GM12878 (cell line): ENCODE measurements around the gene PRKCQ.

Experiments
- CTCF ChIP-seq, 3 experiments: IDR thresholded peaks in 2 of 3; conservative IDR thresholded peaks in 1 of 3; 2 replicates each; pipeline ENCODE4 v1.5.1; 2011; ENCODE audit warnings: low read depth in 3 of 3, low read length in 3 of 3, mild to moderate bottlenecking in 3 of 3, control low read depth in 2 of 3, moderate library complexity in 2 of 3, inconsistent platforms in 1 of 3, mixed read lengths in 1 of 3; ENCODE audit not compliant: control insufficient read depth in 2 of 3, insufficient read depth in 1 of 3; ENCODE audit errors: extremely low read depth in 1 of 3
- EZH2 ChIP-seq: IDR thresholded peaks from 2 replicates; pipeline ENCODE4 v1.6.1; 2012; ENCODE audit warnings: low read depth, mild to moderate bottlenecking, control low read depth, inconsistent platforms, low read length, borderline replicate concordance; ENCODE audit not compliant: control insufficient read depth
- GABPA ChIP-seq: IDR thresholded peaks from 2 replicates; pipeline ENCODE4 v1.6.1; 2014; ENCODE audit warnings: antibody characterized with exemption, low read depth, mild to moderate bottlenecking, inconsistent platforms
- HCFC1 ChIP-seq: fragments of 150-350 bp; IDR thresholded peaks from 2 replicates; pipeline ENCODE4 v1.6.1; 2014; ENCODE audit warnings: low read length
- JUND ChIP-seq: IDR thresholded peaks from 2 replicates; pipeline ENCODE4 v1.6.1; 2012; ENCODE audit warnings: low read depth, mild to moderate bottlenecking, low read length, improper control_type of control experiment, moderate library complexity
- NFYB ChIP-seq: IDR thresholded peaks from 2 replicates; pipeline ENCODE4 v1.6.1; 2011; ENCODE audit warnings: low read depth, mild to moderate bottlenecking, low read length, improper control_type of control experiment, moderate library complexity; ENCODE audit not compliant: insufficient read depth
- SP1 ChIP-seq: IDR thresholded peaks from one replicate; pipeline ENCODE4 v1.6.1; 2011; ENCODE audit warnings: low read depth, low read length
- TCF7 ChIP-seq: IDR thresholded peaks from 2 replicates; pipeline ENCODE4 v1.6.1; 2014; ENCODE audit warnings: antibody characterized with exemption, borderline replicate concordance

GRCh38 chr10:6461961-6462360, 118.1 kb downstream of the PRKCQ start:
- no peak for TF ChIP-seq JUND
- TF ChIP-seq CTCF (IDR thresholded peaks at IDR 0.05 in 2 of 3, conservative IDR thresholded peaks at IDR 0.05 in 1 of 3; ENCODE audit: control insufficient read depth in 2 of 3, extremely low read depth in 1 of 3, insufficient read depth in 1 of 3, low read depth in 3 of 3, low read length in 3 of 3): no peak
- TF ChIP-seq TCF7: no peak
- no peak for TF ChIP-seq NFYB
- TF ChIP-seq GABPA: no peak
- no peak for TF ChIP-seq HCFC1
- no peak for TF ChIP-seq EZH2
- no peak for TF ChIP-seq SP1
